Measurements from ENCODE around the gene CRY1. TPM values are rescaled to one million over a fixed set of nuclear protein-coding genes. Genes with fewer than 3 reads are reported as not detected.
"Not testable (repeated sequence)": the region's sequence is repeated elsewhere in the genome, so short reads cannot be mapped to it uniquely, and the experiment has no call there.

Gene CRY1
- polyA plus RNA-seq, 1 donor (not counting 4 experiments of a cell fraction or from before 2014, with no cell fraction given) = 10.0 TPM

DNA sequence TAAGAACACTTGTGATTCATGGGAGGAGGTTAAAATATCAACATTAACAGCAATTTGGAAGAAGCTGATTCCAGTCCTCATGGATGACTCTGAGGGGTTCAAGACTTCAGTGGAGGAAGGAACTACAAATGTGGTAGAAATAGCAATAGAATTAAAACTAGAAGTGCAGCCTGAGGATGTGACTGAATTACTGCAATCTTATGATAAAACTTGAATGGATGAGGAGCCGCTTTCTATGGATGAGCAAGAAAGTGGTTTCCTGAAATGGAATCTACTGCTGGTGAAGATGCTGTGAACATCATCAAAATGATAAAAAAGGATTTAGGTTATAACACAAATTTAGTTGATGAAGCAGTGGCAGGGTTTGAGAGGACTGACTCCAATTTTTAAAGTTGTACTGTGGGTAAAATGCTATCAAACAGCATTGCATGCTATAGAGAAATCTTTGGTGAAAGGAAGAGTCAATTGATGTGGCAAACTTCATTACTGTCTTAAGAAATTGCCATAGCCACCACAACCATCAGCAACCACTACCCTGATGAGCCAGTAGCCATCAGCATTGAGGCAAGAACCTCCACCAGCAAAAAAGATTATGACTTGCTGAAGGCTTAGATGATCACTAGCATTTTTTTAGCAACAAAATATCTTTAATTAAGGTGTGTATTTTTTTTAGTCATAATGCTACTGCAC lies 80.5 kb downstream of the CRY1 start:
- H3K9me3 ChIP-seq (ENCODE audit: control insufficient read depth, low read depth, low read length) = no peaks in the 10 kb centered on the region
- H3K9me1 ChIP-seq (ENCODE audit: control insufficient read depth, extremely low read depth, insufficient read depth, low read length) = no peaks in the 10 kb centered on the region
- no peak overlapping the region for H3K9ac ChIP-seq (ENCODE audit: control insufficient read depth, extremely low read depth, insufficient read depth, low read length)
- DNase-seq (ENCODE audit: low read depth, low spot score) = no peak
- no peaks in the 10 kb centered on the region for H3K36me3 ChIP-seq (ENCODE audit: control insufficient read depth in 2 of 2, extremely low read depth in 1 of 2, insufficient read depth in 2 of 2, low read length in 2 of 2)
- no peak overlapping the region for H3K4me2 ChIP-seq (ENCODE audit: control insufficient read depth, extremely low read depth, insufficient read depth, low read depth, low read length)
- dilution Hi-C loops (cut with MboI; ENCODE audit: extremely low pct_ligation_motif_present, low sequenced_read_pairs) = no loop called here
- no peak for TF ChIP-seq EZH2 (IDR thresholded peaks at IDR 0.05; ENCODE audit: low read length)
- no peaks in the 10 kb centered on the region for H4K20me1 ChIP-seq (ENCODE audit: control insufficient read depth, extremely low read depth, insufficient read depth, low read length)
- peaks cover 7% of the 10 kb centered on the region for H3K4me1 ChIP-seq (ENCODE audit: control insufficient read depth, extremely low read depth, insufficient read depth, low read length)
- H3K79me2 ChIP-seq (ENCODE audit: control insufficient read depth, insufficient read depth, low read length) = no peaks in the 10 kb centered on the region
- no peak overlapping the region for H3K27ac ChIP-seq (ENCODE audit: control insufficient read depth, insufficient read depth, low read length)
- peak; percentile 20 for FAIRE-seq
- no peaks in the 10 kb centered on the region for H3K27me3 ChIP-seq (ENCODE audit: control insufficient read depth, extremely low read depth, insufficient read depth, low read length)
- H2AFZ ChIP-seq (ENCODE audit: control insufficient read depth, low read length) = no peak overlapping the region
- no peak overlapping the region for H3K4me3 ChIP-seq (ENCODE audit: control insufficient read depth in 2 of 3, extremely low read depth in 1 of 3, insufficient read depth in 2 of 3, low read depth in 1 of 3, low read length in 3 of 3)

DNA sequence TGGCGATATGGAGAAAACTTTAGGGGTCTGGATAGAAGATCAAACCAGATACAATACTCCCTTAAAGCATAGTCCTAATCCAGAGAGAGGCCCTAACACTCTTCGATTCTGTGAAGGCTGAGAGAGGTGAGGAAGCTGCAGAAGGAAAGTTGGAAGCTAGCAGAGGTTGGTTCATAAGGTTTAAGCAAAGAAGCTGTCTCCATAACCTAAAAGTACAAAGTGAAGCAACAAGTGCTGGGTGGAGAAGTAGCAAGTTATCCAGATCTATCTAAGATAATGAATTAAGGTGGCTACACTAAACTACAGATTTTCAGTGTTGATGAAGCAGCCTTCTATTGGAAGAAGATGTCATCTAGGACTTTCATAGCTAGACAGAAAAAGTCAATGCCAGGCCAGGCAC lies 81.8 kb downstream of the CRY1 start:
- peaks cover 7% of the 10 kb centered on the region for H3K4me1 ChIP-seq (ENCODE audit: control insufficient read depth, extremely low read depth, insufficient read depth, low read length)
- H4K20me1 ChIP-seq (ENCODE audit: control insufficient read depth, extremely low read depth, insufficient read depth, low read length) = no peaks in the 10 kb centered on the region
- no peaks in the 10 kb centered on the region for H3K9me3 ChIP-seq (ENCODE audit: control insufficient read depth, low read depth, low read length)
- H3K36me3 ChIP-seq (ENCODE audit: control insufficient read depth in 2 of 2, extremely low read depth in 1 of 2, insufficient read depth in 2 of 2, low read length in 2 of 2) = no peaks in the 10 kb centered on the region
- no peak overlapping the region for H3K4me3 ChIP-seq (ENCODE audit: control insufficient read depth in 2 of 3, extremely low read depth in 1 of 3, insufficient read depth in 2 of 3, low read depth in 1 of 3, low read length in 3 of 3)
- FAIRE-seq (no peak), DNase-seq (ENCODE audit: low read depth, low spot score) (no peak)
- H3K79me2 ChIP-seq (ENCODE audit: control insufficient read depth, insufficient read depth, low read length) = no peaks in the 10 kb centered on the region
- no peak overlapping the region for H2AFZ ChIP-seq (ENCODE audit: control insufficient read depth, low read length)
- H3K9ac ChIP-seq (ENCODE audit: control insufficient read depth, extremely low read depth, insufficient read depth, low read length) = no peak overlapping the region
- H3K27ac ChIP-seq (ENCODE audit: control insufficient read depth, insufficient read depth, low read length) = no peak overlapping the region
- H3K9me1 ChIP-seq (ENCODE audit: control insufficient read depth, extremely low read depth, insufficient read depth, low read length) = no peaks in the 10 kb centered on the region
- H3K4me2 ChIP-seq (ENCODE audit: control insufficient read depth, extremely low read depth, insufficient read depth, low read depth, low read length) = no peak overlapping the region
- no peak for TF ChIP-seq EZH2 (IDR thresholded peaks at IDR 0.05; ENCODE audit: low read length)
- TF ChIP-seq, protein P1, sequence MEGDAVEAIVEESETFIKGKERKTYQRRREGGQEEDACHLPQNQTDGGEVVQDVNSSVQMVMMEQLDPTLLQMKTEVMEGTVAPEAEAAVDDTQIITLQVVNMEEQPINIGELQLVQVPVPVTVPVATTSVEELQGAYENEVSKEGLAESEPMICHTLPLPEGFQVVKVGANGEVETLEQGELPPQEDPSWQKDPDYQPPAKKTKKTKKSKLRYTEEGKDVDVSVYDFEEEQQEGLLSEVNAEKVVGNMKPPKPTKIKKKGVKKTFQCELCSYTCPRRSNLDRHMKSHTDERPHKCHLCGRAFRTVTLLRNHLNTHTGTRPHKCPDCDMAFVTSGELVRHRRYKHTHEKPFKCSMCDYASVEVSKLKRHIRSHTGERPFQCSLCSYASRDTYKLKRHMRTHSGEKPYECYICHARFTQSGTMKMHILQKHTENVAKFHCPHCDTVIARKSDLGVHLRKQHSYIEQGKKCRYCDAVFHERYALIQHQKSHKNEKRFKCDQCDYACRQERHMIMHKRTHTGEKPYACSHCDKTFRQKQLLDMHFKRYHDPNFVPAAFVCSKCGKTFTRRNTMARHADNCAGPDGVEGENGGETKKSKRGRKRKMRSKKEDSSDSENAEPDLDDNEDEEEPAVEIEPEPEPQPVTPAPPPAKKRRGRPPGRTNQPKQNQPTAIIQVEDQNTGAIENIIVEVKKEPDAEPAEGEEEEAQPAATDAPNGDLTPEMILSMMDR (optimal IDR thresholded peaks at IDR 0.05 in 1 of 3, IDR thresholded peaks at IDR 0.05 in 1 of 3, conservative IDR thresholded peaks at IDR 0.05 in 1 of 3; ENCODE audit: extremely low read depth in 1 of 3, insufficient read depth in 2 of 3, low read length in 3 of 3) = no peak
- dilution Hi-C loops (cut with MboI; ENCODE audit: extremely low pct_ligation_motif_present, low sequenced_read_pairs) = no loop called here
- H3K27me3 ChIP-seq (ENCODE audit: control insufficient read depth, extremely low read depth, insufficient read depth, low read length) = no peaks in the 10 kb centered on the region

DNA sequence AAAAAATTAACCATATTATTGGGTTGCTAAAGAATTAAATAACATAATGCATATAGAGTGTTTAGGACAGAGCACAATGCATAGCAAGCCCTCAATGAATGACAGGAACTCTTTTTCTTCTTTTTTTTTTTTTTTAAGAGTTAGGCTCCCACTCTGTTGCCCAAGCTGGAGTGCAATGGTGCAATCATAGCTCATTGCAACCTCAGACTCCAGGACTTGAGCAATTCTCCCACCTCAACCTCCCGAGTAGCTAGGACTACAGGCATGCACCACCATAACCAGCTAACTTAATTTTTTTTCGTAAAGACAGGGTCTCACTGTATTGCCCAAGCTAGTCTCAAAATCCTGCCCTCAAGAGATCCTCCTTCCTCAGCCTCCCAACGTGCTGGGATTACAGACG lies 85.9 kb downstream of the CRY1 start:
- FAIRE-seq (no peak), DNase-seq (ENCODE audit: low read depth, low spot score) (no peak)
- Histone ChIP-seq H3K4me2 (ENCODE audit: control insufficient read depth, extremely low read depth, insufficient read depth, low read depth, low read length) (no peak overlapping the region), H3K4me1 (ENCODE audit: control insufficient read depth, extremely low read depth, insufficient read depth, low read length) (no peaks in the 10 kb centered on the region), H3K27me3 (ENCODE audit: control insufficient read depth, extremely low read depth, insufficient read depth, low read length) (no peaks in the 10 kb centered on the region), H2AFZ (ENCODE audit: control insufficient read depth, low read length) (no peak overlapping the region), H4K20me1 (ENCODE audit: control insufficient read depth, extremely low read depth, insufficient read depth, low read length) (no peaks in the 10 kb centered on the region), H3K79me2 (ENCODE audit: control insufficient read depth, insufficient read depth, low read length) (no peaks in the 10 kb centered on the region), H3K9me1 (ENCODE audit: control insufficient read depth, extremely low read depth, insufficient read depth, low read length) (no peaks in the 10 kb centered on the region), H3K27ac (ENCODE audit: control insufficient read depth, insufficient read depth, low read length) (no peak overlapping the region), H3K36me3 (ENCODE audit: control insufficient read depth in 2 of 2, extremely low read depth in 1 of 2, insufficient read depth in 2 of 2, low read length in 2 of 2) (no peaks in the 10 kb centered on the region), H3K9ac (ENCODE audit: control insufficient read depth, extremely low read depth, insufficient read depth, low read length) (no peak overlapping the region), H3K4me3 (ENCODE audit: control insufficient read depth in 2 of 3, extremely low read depth in 1 of 3, insufficient read depth in 2 of 3, low read depth in 1 of 3, low read length in 3 of 3) (no peak overlapping the region), H3K9me3 (ENCODE audit: control insufficient read depth, low read depth, low read length) (no peaks in the 10 kb centered on the region)
- TF ChIP-seq, protein P1 (optimal IDR thresholded peaks at IDR 0.05 in 1 of 3, IDR thresholded peaks at IDR 0.05 in 1 of 3, conservative IDR thresholded peaks at IDR 0.05 in 1 of 3; ENCODE audit: extremely low read depth in 1 of 3, insufficient read depth in 2 of 3, low read length in 3 of 3) = no peak
- no peak for TF ChIP-seq EZH2 (IDR thresholded peaks at IDR 0.05; ENCODE audit: low read length)
- dilution Hi-C loops (cut with MboI; ENCODE audit: extremely low pct_ligation_motif_present, low sequenced_read_pairs) = no loop called here

DNA sequence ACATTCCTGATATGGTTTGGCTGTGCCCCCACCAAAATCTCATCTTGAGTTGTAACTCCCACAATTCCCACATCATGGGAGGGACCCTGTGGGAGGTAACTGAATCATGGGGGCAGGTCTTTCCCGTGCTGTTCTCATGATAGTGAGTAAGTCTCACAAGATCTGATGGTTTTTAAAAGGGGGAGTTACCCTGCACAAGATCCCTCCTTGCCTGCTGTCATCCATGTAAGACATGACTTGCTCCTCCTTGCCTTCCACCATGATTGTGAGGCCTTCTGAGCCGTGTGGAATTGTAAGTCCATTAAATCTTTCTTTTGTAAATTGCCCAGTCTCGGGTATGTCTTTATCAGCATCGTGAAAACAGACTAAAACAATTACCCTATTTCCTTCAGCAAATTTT lies 90.7 kb downstream of the CRY1 start:
- H4K20me1 ChIP-seq (ENCODE audit: control insufficient read depth, extremely low read depth, insufficient read depth, low read length); H3K27ac ChIP-seq (ENCODE audit: control insufficient read depth, insufficient read depth, low read length); dilution Hi-C loops (cut with MboI; ENCODE audit: extremely low pct_ligation_motif_present, low sequenced_read_pairs); H3K79me2 ChIP-seq (ENCODE audit: control insufficient read depth, insufficient read depth, low read length); H3K4me3 ChIP-seq (ENCODE audit: control insufficient read depth in 2 of 3, extremely low read depth in 1 of 3, insufficient read depth in 2 of 3, low read depth in 1 of 3, low read length in 3 of 3); H3K9ac ChIP-seq (ENCODE audit: control insufficient read depth, extremely low read depth, insufficient read depth, low read length); FAIRE-seq; H3K36me3 ChIP-seq (ENCODE audit: control insufficient read depth in 2 of 2, extremely low read depth in 1 of 2, insufficient read depth in 2 of 2, low read length in 2 of 2); H3K9me3 ChIP-seq (ENCODE audit: control insufficient read depth, low read depth, low read length); H3K4me2 ChIP-seq (ENCODE audit: control insufficient read depth, extremely low read depth, insufficient read depth, low read depth, low read length); H3K9me1 ChIP-seq (ENCODE audit: control insufficient read depth, extremely low read depth, insufficient read depth, low read length); H2AFZ ChIP-seq (ENCODE audit: control insufficient read depth, low read length); H3K4me1 ChIP-seq (ENCODE audit: control insufficient read depth, extremely low read depth, insufficient read depth, low read length); DNase-seq (ENCODE audit: low read depth, low spot score); H3K27me3 ChIP-seq (ENCODE audit: control insufficient read depth, extremely low read depth, insufficient read depth, low read length): not testable (repeated sequence)
